GM18867 (cell line): Measurements from ENCODE around the gene IQGAP2.
"Not testable (repeated sequence)": the region's sequence is repeated elsewhere in the genome, so short reads cannot be mapped to it uniquely, and the experiment has no call there.

Experiments used
- ATAC-seq: cut with Tn5 transposase; IDR thresholded peaks from one replicate; pipeline ENCODE4 v1.9.1; 2021; ENCODE audit warnings: mild to moderate bottlenecking, moderate library complexity; ENCODE audit not compliant: unreplicated experiment

IQGAP2 gene

GRCh38 chr5:76733049-76733417, 329.9 kb downstream of the IQGAP2 start:
- ATAC-seq: peak; percentile 87

DNA sequence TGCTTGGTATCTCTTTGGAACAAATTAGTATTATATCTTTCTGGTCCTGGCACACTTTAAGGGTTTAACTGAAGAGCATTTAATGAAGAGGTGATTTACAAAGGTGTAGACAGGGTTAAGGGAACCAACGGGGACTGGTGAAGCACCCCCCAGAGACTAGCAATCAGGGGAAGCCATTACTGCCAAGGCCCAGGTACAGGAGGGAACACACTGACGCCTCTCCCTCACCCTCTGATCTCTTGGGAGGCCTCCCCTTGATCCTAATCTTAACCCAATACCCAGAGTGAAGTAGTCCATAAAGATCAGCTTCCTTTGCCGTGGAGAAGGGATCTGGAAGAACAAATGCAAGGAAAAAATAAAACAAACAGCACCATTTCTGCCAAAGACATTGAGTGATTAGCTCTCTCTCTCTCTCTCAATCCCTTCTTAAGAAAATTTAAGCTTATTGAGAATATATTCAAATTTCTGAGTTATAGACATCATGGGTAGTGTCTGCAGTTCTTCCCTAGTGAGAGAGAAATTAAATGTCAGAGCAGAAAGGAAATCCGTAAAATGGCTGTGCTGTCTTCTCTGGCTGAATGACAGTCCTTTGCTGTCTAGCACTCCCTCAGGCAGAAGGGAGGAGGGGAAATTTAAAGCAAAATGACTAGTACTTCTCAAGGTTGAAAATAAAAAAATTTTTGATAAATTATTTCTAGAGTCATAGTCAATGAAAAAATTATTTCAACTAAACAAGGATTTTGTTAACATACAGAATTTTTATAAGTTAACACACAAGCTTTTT, 332.9 kb downstream of the IQGAP2 start:
- ATAC-seq: no peak

- peak; percentile 27 for ATAC-seq
These were observed 333.8 kb downstream of the IQGAP2 start for GRCh38 chr5:76736679-76737556.

DNA sequence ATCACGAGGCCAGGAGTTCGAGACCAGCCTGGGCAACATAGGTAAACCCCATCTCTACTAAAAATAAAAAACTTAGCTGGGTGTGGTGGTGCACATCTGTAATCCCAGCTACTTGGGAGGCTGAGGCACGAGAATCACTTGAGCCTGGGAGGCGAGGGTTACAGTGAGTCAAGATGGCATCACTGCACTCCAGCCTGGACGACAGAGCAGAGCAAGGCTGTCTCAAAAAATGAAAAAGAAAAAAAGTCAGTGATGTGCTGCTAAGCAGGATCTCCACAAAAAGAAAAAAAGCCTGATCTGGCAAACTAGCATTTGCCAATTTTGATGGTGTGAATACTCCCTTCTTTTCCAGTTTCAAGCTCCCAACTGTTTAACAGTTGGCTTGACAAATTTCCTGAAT, 334.8 kb downstream of the IQGAP2 start:
- no peak for ATAC-seq

DNA sequence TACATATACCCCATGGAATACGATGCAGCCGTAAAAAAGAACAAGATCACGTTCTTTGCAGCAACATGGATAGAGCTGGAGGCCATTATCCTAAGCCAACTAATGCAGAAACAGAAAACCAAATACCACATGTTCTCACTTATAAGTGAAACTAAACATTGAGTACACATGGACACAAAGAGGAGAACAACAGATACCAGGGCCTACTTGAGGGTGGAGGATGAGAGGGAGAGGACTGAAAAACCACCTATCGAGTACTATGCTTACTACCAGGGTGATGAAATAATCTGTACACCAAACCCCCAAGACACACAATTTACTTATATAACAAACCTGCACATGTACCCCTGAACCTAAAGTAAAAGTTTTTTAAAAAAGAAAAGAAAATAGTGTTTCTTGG, 338.4 kb downstream of the IQGAP2 start:
- ATAC-seq: not testable (repeated sequence)

GRCh38 chr5:76742583-76742982, 339.5 kb downstream of the IQGAP2 start:
- ATAC-seq: no peak

DNA sequence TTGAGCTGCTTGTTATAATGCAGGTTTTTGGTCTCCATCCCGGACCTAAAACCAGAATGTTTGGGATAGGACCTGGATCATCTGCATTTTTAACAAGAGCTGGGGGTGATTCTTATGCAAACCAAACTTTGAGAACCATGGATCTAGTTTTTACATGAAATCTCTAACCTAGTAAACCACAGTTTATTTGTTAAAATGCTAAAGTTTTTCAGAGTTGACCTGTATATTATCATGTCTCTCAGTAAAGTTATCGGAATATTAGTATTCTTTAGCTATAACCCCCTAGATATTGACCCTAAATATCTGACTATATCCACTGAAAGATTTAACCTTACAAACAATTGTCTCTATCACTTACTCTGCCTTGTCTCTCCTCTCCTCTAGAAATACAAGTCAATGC, 341.5 kb downstream of the IQGAP2 start:
- no peak for ATAC-seq

DNA sequence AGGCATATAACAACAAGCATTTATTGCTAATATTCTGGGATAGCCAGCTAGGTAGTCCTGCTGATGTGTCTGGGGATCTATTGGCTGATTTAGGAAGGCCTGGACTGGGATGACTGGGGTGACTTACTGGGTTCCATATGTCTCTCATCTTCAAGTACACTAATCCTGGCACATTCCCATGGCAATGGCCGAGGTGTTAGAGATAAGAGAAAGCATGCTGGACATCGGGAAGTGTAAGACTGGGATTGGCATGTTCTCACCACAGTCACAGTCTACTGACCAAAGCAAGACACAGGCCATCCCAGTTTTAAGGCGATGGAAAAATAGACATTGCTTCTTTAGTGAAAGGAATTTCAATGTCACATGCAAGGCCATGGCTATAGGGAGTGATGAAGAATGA, 342.6 kb downstream of the IQGAP2 start:
- ATAC-seq: no peak

DNA sequence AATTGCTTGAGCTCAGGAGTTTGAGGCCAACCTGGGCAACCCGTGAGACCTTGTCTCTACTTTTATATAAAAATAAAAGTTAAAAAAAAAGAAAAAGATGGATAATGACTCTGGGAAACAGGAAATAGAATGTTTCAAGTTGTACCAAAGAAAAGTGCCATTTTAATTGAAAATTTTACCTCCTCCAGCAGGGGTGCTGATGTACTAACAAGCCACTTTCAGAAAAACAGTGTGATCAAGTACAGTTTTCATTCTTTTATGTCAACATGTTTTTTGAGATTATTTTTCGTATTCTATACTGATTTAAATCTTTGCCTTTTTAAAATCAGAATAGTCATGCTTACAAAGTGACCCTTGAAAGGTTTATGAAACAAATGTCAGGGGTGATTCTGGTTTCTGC, 343.6 kb downstream of the IQGAP2 start:
- ATAC-seq: no peak

DNA sequence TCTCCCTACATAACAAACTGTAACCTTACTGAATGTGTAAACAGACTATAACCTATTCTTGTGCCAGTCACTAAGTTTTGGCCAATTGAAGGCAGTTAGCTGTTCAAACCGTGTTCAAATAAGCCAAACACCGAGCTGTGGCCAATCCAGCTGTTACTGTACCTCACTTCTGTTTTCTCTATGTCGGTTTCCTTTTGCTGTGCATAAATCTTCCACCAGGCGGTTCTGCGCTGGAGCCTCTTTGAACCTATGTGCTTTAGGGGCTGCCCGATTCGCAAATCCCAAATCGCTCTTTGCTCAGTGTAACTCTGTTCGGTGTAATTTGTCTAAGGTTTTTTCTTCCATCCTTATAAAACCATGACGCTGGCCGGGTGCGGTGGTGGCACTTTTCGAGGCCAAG, 344.6 kb downstream of the IQGAP2 start:
- no peak for ATAC-seq

GRCh38 chr5:76751291-76751690, 348.2 kb downstream of the IQGAP2 start:
- ATAC-seq: no peak

DNA sequence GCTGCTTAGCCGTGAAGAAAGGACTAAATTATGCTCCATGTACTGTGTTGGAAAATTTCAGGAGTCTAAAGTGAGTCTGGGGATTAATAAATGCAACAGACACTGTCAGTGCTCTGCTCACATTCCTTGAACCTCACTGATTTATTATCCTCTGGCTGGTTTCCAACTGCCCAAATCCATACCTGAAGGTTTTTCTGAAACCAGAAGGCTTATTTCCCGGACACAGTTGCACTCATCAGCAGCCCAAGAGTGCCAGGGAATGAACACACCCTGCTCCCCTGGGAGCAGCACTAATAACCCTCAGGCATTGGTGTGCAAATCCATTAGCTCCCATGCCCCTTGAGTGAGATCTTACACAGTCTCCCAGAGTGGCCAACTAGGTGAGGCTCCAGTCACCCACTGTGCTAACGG, 351.6 kb downstream of the IQGAP2 start:
- ATAC-seq: no peak

- ATAC-seq: no peak
These were observed 352.9 kb downstream of the IQGAP2 start for GRCh38 chr5:76755779-76756637.

GRCh38 chr5:76757049-76757448, 354.0 kb downstream of the IQGAP2 start:
- no peak for ATAC-seq
